Vagina (tissue), 2 donors: ENCODE data around the gene MIS12.

Source experiments
- CTCF ChIP-seq, 3 experiments: fragments of 450-650 bp in 2 of 3; fragments of 200-600 bp in 1 of 3; sonication (generic) in 1 of 3; IDR thresholded peaks; one replicate each; pipeline ENCODE4 v1.5.1; 2017 to 2019; ENCODE audit warnings: antibody characterized with exemption in 3 of 3, mild to moderate bottlenecking in 2 of 3, moderate library complexity in 2 of 3
- POLR2AphosphoS5 ChIP-seq, 2 donors: sonication (generic); formaldehyde crosslinking; IDR thresholded peaks; one replicate each; pipeline ENCODE4 v1.9.0; 2017; ENCODE audit warnings: antibody characterized with exemption in 2 of 2, mild to moderate bottlenecking in 2 of 2, low read depth in 1 of 2; ENCODE audit not compliant: insufficient read depth in 1 of 2

DNA sequence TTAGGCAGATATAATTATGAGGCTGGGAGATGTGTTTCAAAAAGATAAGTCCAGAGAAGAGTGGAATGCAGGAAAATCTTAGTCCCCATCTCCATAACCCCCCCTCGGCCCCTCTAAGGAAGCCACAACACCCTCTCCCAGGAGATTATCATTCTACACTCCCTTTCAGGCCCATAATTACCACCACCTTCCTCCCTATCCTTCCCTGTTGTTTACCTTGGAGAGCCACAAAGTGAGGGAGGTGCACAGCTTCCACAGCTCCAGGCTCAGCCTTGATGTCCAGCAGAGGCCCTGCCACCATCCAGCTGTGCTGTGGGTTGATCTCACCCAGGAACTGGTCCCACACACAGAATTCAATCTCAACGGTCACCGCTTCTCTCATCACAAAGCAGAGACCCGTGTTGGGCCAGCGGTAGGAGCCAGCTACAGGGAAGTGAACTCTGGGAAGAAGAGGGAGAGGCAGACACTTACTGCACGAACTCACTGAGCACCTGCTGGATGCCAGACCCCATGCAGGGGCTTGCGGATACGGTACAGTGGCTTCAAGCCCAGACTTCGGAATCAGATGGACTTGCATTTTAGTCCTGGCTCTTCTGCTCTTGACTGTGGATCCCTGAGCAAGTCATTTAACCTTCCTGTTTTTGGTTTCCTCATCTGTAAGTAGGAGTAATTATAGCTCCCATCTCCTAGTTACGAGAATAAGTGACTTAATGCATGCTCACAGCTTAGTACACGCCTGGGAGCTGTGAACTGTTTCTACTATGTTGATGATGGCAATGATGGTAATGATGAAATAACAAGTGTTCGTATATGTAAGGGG, 44.1 kb downstream of the MIS12 start:
- TF ChIP-seq POLR2AphosphoS5 (IDR thresholded peaks at IDR 0.05; ENCODE audit: insufficient read depth in 1 of 2, low read depth in 1 of 2) (no peak), CTCF (IDR thresholded peaks at IDR 0.05) (no peak)
